Esophagus muscularis mucosa (tissue), 4 donors: ENCODE results near the gene C12orf60. TPM values are rescaled to one million over a fixed set of nuclear protein-coding genes. Genes with fewer than 3 reads are reported as not detected.

ENCODE experiments used
- DNase-seq: peaks from one replicate; pipeline ENCODE4 v3.0.0-alpha.2; 2017; ENCODE audit errors: extremely low spot score
- H3K27ac ChIP-seq, 4 donors: fragments of 200-600 bp; sonication (generic); replicated peaks in 1 of 4; 1 replicate in 3 of 4; 2 replicates in 1 of 4; pipeline ENCODE4 v1.5.1; 2016 to 2019; ENCODE audit warnings: mild to moderate bottlenecking in 1 of 4
- H3K27me3 ChIP-seq, 4 donors: fragments of 200-600 bp; sonication (generic); one replicate each; pipeline versions ENCODE4 v1.5.1 to v1.6.0; 2016 to 2019
- H3K36me3 ChIP-seq, 4 donors: fragments of 200-600 bp; sonication (generic); one replicate each; pipeline ENCODE4 v1.5.1; 2016 to 2019
- H3K4me1 ChIP-seq, 4 donors: fragments of 200-600 bp; sonication (generic); one replicate each; pipeline ENCODE4 v1.5.1; 2016 to 2019
- H3K4me3 ChIP-seq, 4 donors: fragments of 200-600 bp; sonication (generic); 1 replicate in 2 of 4; 2 replicates in 2 of 4; pipeline ENCODE4 v1.5.1; 2016 to 2019; ENCODE audit warnings: mild to moderate bottlenecking in 4 of 4, moderate library complexity in 1 of 4
- H3K9me3 ChIP-seq, 4 donors: fragments of 200-600 bp; sonication (generic); 1 replicate in 3 of 4; 2 replicates in 1 of 4; pipeline ENCODE4 v1.5.1; 2016 to 2019
- EP300 ChIP-seq: sonication (generic); formaldehyde crosslinking; IDR thresholded peaks from one replicate; pipeline ENCODE4 v1.6.1; 2017; ENCODE audit warnings: antibody characterized with exemption
- POLR2A ChIP-seq: fragments of 450-650 bp; IDR thresholded peaks from one replicate; pipeline ENCODE4 v1.6.1; 2017; ENCODE audit warnings: antibody characterized with exemption, moderate library complexity, mild to moderate bottlenecking, low read depth
- POLR2AphosphoS5 ChIP-seq, 2 donors: sonication (generic); formaldehyde crosslinking; IDR thresholded peaks; one replicate each; pipeline ENCODE4 v1.6.1; 2017; ENCODE audit warnings: antibody characterized with exemption in 2 of 2
- WGBS: methylation state at CpG from one replicate; pipeline ENCODE4 v1.1.5; 2018; 5-methylcytosine and 5-hydroxymethylcytosine counted together
- intact Hi-C: fragments of 100-400 bp; cut with DNase I; formaldehyde crosslinking; loops from one replicate; pipeline ENCODE4 v1.15.1; 2023
- total RNA-seq, 4 donors: library from RNA; depleted of rRNA; stranded (reverse); fragments of >200 nt; gene quantifications; one replicate each; pipeline versions ENCODE4 v1.1.0 to v1.2.1, GENCODE V29; 2016
- TF ChIP-seq, protein P1 (sequence below), 3 experiments: fragments of 200-600 bp in 2 of 3; fragments of 450-650 bp in 1 of 3; sonication (generic) in 2 of 3; IDR thresholded peaks; one replicate each; pipeline ENCODE4 v1.5.1; 2017 to 2019; ENCODE audit warnings: antibody characterized with exemption in 3 of 3, mild to moderate bottlenecking in 2 of 3, moderate library complexity in 1 of 3

The C12orf60 gene
- total RNA-seq, 4 donors from 2014 or later: 0.66 to 2.1 (median 1.1) TPM

GRCh38 chr12:14781563-14781962, 21.9 kb upstream of the C12orf60 start:
- 90% methylated on average over 2 of the region's 2 CpGs for WGBS
- Histone ChIP-seq H3K4me1 (peaks cover 0 to 4% (median 0%) of the 10 kb centered on the region in 4 donors), H3K27ac (no peak overlapping the region)

GRCh38 chr12:14782756-14783155, 20.7 kb upstream of the C12orf60 start:
- DNase-seq: no peak
- Histone ChIP-seq H3K4me3 (no peak overlapping the region), H3K4me1 (no peaks in the 10 kb centered on the region), H3K27me3 (no peaks in the 10 kb centered on the region), H3K9me3 (no peaks in the 10 kb centered on the region), H3K27ac (no peak overlapping the region), H3K36me3 (peaks cover 13 to 36% (median 25%) of the 10 kb centered on the region in 4 donors)
- TF ChIP-seq POLR2A (no peak), EP300 (no peak), POLR2AphosphoS5 (IDR thresholded peaks at IDR 0.05) (no peak)
- TF ChIP-seq, protein P1, sequence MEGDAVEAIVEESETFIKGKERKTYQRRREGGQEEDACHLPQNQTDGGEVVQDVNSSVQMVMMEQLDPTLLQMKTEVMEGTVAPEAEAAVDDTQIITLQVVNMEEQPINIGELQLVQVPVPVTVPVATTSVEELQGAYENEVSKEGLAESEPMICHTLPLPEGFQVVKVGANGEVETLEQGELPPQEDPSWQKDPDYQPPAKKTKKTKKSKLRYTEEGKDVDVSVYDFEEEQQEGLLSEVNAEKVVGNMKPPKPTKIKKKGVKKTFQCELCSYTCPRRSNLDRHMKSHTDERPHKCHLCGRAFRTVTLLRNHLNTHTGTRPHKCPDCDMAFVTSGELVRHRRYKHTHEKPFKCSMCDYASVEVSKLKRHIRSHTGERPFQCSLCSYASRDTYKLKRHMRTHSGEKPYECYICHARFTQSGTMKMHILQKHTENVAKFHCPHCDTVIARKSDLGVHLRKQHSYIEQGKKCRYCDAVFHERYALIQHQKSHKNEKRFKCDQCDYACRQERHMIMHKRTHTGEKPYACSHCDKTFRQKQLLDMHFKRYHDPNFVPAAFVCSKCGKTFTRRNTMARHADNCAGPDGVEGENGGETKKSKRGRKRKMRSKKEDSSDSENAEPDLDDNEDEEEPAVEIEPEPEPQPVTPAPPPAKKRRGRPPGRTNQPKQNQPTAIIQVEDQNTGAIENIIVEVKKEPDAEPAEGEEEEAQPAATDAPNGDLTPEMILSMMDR (IDR thresholded peaks at IDR 0.05): no peak
- intact Hi-C loops: no loop called here

More at GRCh38 chr12:14781563-14781962, 21.9 kb upstream of the C12orf60 start:
- no peak for DNase-seq
- TF ChIP-seq POLR2A: no peak
- TF ChIP-seq EP300: no peak
- no peak for TF ChIP-seq POLR2AphosphoS5 (IDR thresholded peaks at IDR 0.05)
- TF ChIP-seq, protein P1 (IDR thresholded peaks at IDR 0.05): no peak
- Histone ChIP-seq H3K36me3 (peaks cover 1 to 24% (median 14%) of the 10 kb centered on the region in 4 donors), H3K4me3 (no peak overlapping the region), H3K9me3 (no peaks in the 10 kb centered on the region), H3K27me3 (no peaks in the 10 kb centered on the region)
- intact Hi-C loops: no loop called here

DNA sequence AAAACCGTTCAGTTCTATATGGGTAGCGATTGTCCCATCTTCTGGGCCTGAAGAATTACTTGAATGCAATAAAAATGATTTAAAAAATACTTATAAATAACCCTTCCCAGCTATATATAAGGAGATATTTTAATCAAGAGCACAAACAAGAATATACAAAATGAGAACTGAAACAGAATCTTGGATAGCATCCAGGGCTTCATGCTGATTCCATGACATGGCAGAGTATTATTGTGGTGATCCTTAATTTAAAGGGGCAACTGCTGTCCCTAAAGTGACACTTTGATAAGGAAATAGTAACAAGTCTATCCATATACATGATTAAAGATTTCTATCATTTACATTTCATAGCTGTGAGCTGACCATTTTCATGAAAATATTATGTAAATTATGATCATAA, 19.0 kb upstream of the C12orf60 start:
- no peaks in the 10 kb centered on the region for H3K4me1 ChIP-seq
- H3K27ac ChIP-seq: no peak overlapping the region
- no peaks in the 10 kb centered on the region for H3K9me3 ChIP-seq
- no peak overlapping the region for H3K4me3 ChIP-seq
- intact Hi-C loops: no loop called here
- no peak for DNase-seq
- no peaks in the 10 kb centered on the region for H3K27me3 ChIP-seq
- TF ChIP-seq POLR2AphosphoS5 (IDR thresholded peaks at IDR 0.05) (no peak), EP300 (no peak), POLR2A (no peak)
- TF ChIP-seq, protein P1 (IDR thresholded peaks at IDR 0.05): no peak
- peaks cover 25 to 53% (median 43%) of the 10 kb centered on the region in 4 donors for H3K36me3 ChIP-seq
- WGBS: 98% methylated on average over 2 of the region's 2 CpGs

GRCh38 chr12:14785568-14785967, 17.9 kb upstream of the C12orf60 start:
- Histone ChIP-seq H3K36me3 (peaks cover 35 to 64% (median 54%) of the 10 kb centered on the region in 4 donors), H3K4me3 (no peak overlapping the region), H3K27ac (no peak overlapping the region), H3K4me1 (no peaks in the 10 kb centered on the region), H3K27me3 (no peaks in the 10 kb centered on the region), H3K9me3 (no peaks in the 10 kb centered on the region)
- TF ChIP-seq POLR2AphosphoS5 (IDR thresholded peaks at IDR 0.05) (no peak), EP300 (no peak), POLR2A (no peak)
- TF ChIP-seq, protein P1 (IDR thresholded peaks at IDR 0.05): no peak
- no peak for DNase-seq
- intact Hi-C loops: no loop called here
- WGBS: 86% methylated on average over 3 of the region's 3 CpGs

- TF ChIP-seq, protein P1 (IDR thresholded peaks at IDR 0.05): no peak
- TF ChIP-seq POLR2AphosphoS5 (IDR thresholded peaks at IDR 0.05) (no peak), EP300 (no peak), POLR2A (no peak)
- 70% methylated on average over 4 of the region's 4 CpGs for WGBS
- no peak for DNase-seq
- Histone ChIP-seq H3K9me3 (no peaks in the 10 kb centered on the region), H3K27me3 (no peaks in the 10 kb centered on the region), H3K27ac (no peak overlapping the region), H3K4me1 (no peaks in the 10 kb centered on the region), H3K36me3 (peaks cover 45 to 100% (median 88%) of the 10 kb centered on the region in 4 donors), H3K4me3 (no peak overlapping the region)
- intact Hi-C loops: no loop called here
Observed at GRCh38 chr12:14795028-14795448, 8.4 kb upstream of the C12orf60 start.
